A549 treated with DMSO at 1 μM for 4 hours (cell line): ENCODE results near the gene STAT3. TPM values are rescaled to one million over a fixed set of nuclear protein-coding genes. Genes with fewer than 3 reads are reported as not detected.

Experiments used
- total RNA-seq: library from RNA; stranded (reverse); fragments of 200-300 nt; extraction: Qiagen RNA extraction; gene quantifications from 5 replicates; pipeline ENCODE4 v1.2.3, GENCODE V29; 2022; ENCODE audit warnings: low read depth

STAT3 gene
- total RNA-seq, result 73.6 to 93.7 TPM (median 89.8 TPM) in 5 replicates

GRCh38 chr17:42388381-42389134 lies at the start of gene STAT3:
TSS of gene STAT3 (minus strand) at chr17:42388442. CDS start at chr17:42348516, 39,926 bp downstream.

GRCh38 chr17:42422958-42423712 lies 34.9 kb upstream of the STAT3 start, which contains the start of gene CAVIN1:
TSS of gene CAVIN1 (minus strand) at chr17:42423256. CDS start at chr17:42423097, 159 bp downstream.

GRCh38 chr17:42287977-42288802 lies 100.1 kb downstream of the STAT3 start, which contains the start of gene STAT5A:
TSS of gene STAT5A (plus strand) at chr17:42288498. CDS start at chr17:42289412, 914 bp downstream.

GRCh38 chr17:42276359-42276608 lies 112.0 kb downstream of the STAT3 start, which contains the start of gene STAT5B:
TSS of gene STAT5B (minus strand) at chr17:42276391. CDS start at chr17:42232127, 44,264 bp downstream.

Other genes with a start within 250 kb of the STAT3 start
- gene RAB5C, start 233.5 kb downstream of the STAT3 start, total RNA-seq, result 239 to 275 TPM (median 258 TPM) in 5 replicates
- gene KCNH4, start 207.3 kb downstream of the STAT3 start, total RNA-seq, result 0.31 to 0.60 TPM (median 0.44 TPM) in 5 replicates
- 0.32 TPM in 1 of 5 replicates, not detected in the others for gene HCRT, start 203.0 kb downstream of the STAT3 start, total RNA-seq
- gene GHDC, start 193.9 kb downstream of the STAT3 start, total RNA-seq, result 19.4 to 22.0 TPM (median 20.4 TPM) in 5 replicates
- 24.5 to 31.2 TPM (median 30.7 TPM) in 5 replicates for gene STAT5B, start 112.1 kb downstream of the STAT3 start, total RNA-seq
- 6.0 to 6.8 TPM (median 6.7 TPM) in 5 replicates for gene STAT5A, start 99.9 kb downstream of the STAT3 start, total RNA-seq
- gene CAVIN1, start 34.8 kb upstream of the STAT3 start, total RNA-seq, result 454 to 515 TPM (median 493 TPM) in 5 replicates
- gene ATP6V0A1, start 70.4 kb upstream of the STAT3 start, total RNA-seq, result 36.9 to 55.3 TPM (median 45.9 TPM) in 5 replicates
- gene NAGLU, start 147.8 kb upstream of the STAT3 start, total RNA-seq, result 41.6 to 46.5 TPM (median 43.3 TPM) in 5 replicates
- 0.84 to 1.5 TPM (median 1.4 TPM) in 5 replicates for gene HSD17B1, start 164.5 kb upstream of the STAT3 start, total RNA-seq
- 109 to 137 TPM (median 125 TPM) in 5 replicates for gene COASY, start 173.7 kb upstream of the STAT3 start, total RNA-seq
- 51.9 to 63.2 TPM (median 59.8 TPM) in 5 replicates for gene MLX, start 178.7 kb upstream of the STAT3 start, total RNA-seq
- gene PSMC3IP, start 189.3 kb upstream of the STAT3 start, total RNA-seq, result 35.4 to 41.6 TPM (median 37.2 TPM) in 5 replicates
- 28.1 to 34.5 TPM (median 32.2 TPM) in 5 replicates for gene RETREG3, start 220.9 kb upstream of the STAT3 start, total RNA-seq
- gene TUBG1, start 221.2 kb upstream of the STAT3 start, total RNA-seq, result 140 to 165 TPM (median 152 TPM) in 5 replicates